GM19043 (cell line): ENCODE measurements around the gene SNRNP27.
A peak's percentile ranks its signal among the peaks of the same experiment; 100 is the strongest.
"Not testable (repeated sequence)": the region's sequence is repeated elsewhere in the genome, so short reads cannot be mapped to it uniquely, and the experiment has no call there.

Source experiments
- ATAC-seq: cut with Tn5 transposase; IDR thresholded peaks from one replicate; pipeline ENCODE4 v1.9.1; 2021; ENCODE audit warnings: low read depth; ENCODE audit not compliant: unreplicated experiment

Gene SNRNP27

GRCh38 chr2:69945441-69945840 lies 51.7 kb downstream of the SNRNP27 start:
- ATAC-seq = no peak

GRCh38 chr2:69945941-69946340 lies 52.2 kb downstream of the SNRNP27 start:
- no peak for ATAC-seq

- ATAC-seq = peak; percentile 93
Measured at GRCh38 chr2:69946351-69947324, 52.9 kb downstream of the SNRNP27 start.

- no peak for ATAC-seq
Measured at GRCh38 chr2:69947325-69947931, 53.7 kb downstream of the SNRNP27 start.

GRCh38 chr2:69948032-69948962 lies 54.5 kb downstream of the SNRNP27 start:
- ATAC-seq = no peak

- ATAC-seq = no peak
Measured at GRCh38 chr2:69948963-69949645, 55.3 kb downstream of the SNRNP27 start.

- ATAC-seq = no peak
Measured at GRCh38 chr2:69950241-69950640, 56.5 kb downstream of the SNRNP27 start.

GRCh38 chr2:69950671-69951070 lies 56.9 kb downstream of the SNRNP27 start:
- ATAC-seq = not testable (repeated sequence)

- no peak for ATAC-seq
Measured at GRCh38 chr2:69952336-69953115, 58.8 kb downstream of the SNRNP27 start.

- ATAC-seq = no peak
Measured at GRCh38 chr2:69954084-69954483, 60.3 kb downstream of the SNRNP27 start.
